HPDE6-E6E7 (cell line): ENCODE results near the gene PAQR3.

ENCODE experiments used
- DNase-seq: peaks from one replicate; pipeline ENCODE4 v3.0.0; 2011; ENCODE audit warnings: missing footprints; ENCODE audit errors: extremely low spot score

Gene PAQR3

DNA sequence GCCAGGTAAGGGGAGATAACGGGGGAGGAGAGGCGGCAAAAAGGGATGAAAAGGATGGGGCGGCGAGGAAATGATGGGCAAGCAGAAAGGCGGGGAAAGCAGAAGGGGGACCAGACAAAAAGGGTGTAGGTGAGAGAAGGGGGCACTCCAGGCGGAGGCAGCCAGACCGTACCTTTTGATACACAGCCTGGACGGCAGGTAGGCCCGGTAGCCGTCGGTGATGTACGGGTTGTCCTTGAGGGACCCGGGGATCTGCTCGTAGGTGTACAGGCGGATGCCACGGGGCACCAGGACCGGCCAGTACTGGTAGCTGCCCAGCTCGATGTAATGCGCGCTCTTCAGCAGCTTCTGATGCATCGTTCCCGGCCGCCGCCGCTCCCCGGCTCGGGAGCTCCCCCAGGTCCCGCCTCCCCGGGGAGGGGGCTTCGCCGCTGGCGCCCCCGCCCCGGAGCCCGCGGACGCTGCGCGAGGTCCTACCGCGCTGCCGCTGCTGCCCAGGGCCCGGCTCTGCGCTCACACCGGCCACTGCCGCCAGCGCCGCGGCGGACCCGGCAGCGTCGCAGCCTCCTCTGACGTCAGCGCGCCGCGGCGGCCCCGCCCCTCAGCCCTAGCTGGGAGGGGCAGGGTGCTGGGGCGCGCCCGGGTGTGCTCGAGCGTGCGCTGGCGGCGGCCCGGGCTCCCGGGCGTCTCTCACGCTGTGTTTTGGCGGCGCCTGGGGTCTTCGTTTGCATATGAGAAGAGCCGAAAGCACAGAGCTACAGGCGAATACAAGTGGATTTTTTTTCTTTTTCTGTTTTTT, at the start of gene PAQR3:
Gene PAQR3, minus strand, starts transcription at position 571 of the 799 bp plus-strand sequence. Its CDS starts 214 bp downstream, at position 357.
- peak; percentile 84 for DNase-seq

- DNase-seq: no peak
These were observed 48.4 kb upstream of the PAQR3 start for GRCh38 chr4:78987683-78988082.

GRCh38 chr4:78984593-78984992, 45.4 kb upstream of the PAQR3 start:
- no peak for DNase-seq

DNA sequence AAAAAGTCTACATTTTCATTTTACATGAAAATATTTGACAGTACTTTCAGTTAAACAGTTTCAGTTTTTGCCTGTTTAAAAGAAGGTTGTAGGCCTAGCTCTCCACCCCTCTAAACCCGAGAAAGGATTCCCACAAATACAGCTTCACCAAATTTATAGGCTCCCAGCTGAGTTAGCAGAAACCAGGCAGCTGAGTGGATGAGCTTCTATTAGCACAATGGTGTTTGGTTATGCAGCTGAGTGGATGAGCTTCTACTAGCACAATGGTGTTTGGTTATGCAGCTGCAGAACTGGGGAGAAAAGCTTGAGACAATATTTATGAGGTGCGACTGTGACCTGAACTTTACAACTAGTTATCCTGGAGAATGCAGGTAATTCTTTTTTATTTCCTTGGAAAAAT, 36.6 kb upstream of the PAQR3 start:
- no peak for DNase-seq

DNA sequence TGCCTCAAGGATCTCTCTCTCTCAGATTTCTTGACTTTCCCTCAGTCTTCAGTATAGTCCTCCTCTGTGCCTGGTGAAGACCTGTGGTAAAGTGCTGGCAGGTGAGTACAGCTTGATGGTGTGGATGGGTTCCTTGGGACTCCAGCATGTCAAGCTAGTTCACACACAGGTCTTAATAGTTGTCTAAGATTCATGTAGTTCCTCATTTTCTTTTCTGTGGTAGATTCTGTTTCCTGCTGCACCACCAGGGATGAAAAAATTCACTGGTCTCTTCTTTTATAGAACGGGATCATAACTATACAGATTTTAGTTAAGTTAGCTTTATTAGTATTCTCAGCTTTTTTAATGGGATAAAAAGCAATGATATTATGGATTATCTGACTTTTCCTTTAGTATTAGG, 32.5 kb upstream of the PAQR3 start:
- no peak for DNase-seq

DNA sequence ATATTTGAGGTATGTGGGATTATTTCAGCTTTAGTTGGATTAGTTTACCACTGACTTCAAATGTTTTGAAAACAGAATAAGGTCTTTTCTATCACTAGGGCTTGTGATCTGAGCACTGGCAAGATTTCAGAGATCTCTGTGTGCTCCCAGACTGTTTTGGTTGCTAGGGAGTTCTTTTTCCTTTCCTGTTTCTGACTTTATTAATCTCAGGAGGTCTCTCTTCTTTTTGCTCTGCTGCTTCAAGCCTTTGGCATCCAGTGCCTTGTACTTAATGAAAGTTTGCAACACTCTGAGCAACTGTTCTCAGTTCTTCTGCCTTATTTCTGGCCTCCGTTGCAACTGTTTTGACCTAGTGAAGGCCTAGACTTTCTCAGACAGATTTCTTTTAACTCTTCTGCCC, 32.1 kb upstream of the PAQR3 start:
- DNase-seq: no peak

DNA sequence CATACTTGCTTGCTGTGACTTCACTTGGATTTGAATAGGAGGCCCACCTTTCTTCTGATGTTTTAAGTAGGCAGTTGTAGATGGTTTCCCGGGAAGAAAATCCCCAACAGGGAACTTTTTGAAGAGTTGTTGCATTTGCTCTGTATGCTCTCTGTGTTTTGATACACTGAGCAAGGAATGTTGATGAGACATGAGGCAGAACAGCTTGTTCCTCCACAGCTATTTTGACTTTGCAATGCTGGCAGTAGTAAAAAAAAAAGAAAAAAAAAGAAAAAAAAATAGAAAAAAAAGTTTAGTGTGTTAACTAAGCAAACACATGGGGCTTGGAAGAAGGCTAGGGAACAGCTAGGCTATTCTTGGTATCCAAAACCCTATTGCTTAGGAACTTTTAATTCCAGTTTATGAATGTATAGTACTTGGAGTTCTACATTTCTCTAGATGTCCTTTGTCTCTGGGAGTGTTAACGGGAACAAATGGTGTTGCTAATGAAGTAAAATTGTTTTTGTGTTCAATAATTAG, 23.4 kb upstream of the PAQR3 start:
- no peak for DNase-seq

DNA sequence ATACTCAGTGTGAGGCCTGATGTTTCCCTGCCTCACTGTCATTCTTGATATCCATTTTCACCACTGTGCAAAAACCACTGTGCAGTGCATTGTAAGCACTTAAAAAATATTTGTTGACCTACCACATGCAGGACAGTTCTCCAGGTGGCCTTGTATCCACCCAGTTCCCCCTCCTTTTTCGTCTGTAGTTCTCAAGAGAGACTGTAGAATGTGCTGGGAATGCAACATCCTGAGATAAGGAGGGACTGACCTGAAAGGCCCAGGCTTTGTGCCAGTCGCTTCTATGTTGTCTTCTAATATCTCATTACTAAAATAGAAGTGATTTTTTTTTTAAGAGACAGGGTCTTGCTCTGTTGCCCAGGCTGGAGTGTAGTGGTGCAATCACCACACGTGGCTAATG, 21.7 kb upstream of the PAQR3 start:
- DNase-seq: no peak

GRCh38 chr4:78956975-78957374, 17.7 kb upstream of the PAQR3 start:
- DNase-seq: no peak

DNA sequence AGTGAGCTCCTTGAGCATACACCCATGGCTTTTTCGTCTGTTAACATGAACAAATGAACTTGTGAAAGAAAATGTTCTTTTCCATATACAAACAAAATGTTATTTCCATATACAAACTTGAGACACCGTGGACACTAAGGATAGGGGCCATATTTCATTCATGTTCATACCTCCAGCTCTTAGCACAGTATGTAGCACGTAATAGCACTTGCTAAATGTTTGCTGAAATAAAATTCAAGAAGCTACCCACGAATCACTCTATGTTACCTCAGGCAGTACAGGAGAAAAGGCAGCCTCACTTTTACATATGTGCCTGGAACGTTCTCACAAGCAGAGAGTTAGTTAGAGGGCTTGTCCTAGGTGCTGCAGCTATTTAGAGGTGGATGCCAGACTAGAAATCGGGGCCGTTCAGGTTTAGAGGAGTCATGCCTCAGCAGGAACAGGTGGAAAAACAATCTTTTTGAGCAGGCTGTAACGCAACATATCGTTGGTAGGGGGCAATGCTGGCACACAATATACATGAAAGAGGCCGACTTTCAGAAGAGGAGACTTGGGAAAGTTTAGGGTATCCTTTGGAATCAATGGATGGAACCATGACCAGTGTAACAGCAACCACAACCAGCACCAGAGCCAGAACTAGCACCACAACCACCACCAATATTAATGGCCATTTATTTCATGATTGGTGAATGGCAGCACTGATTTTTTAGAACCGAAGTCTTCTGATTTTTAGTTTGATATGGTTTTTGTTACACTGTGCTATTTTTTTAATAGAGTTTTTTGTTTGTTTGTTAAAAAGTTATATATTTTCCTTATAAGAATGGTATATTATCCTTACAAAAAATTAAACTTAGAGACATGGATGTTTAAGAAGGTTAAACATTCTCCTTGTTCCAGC, 14.8 kb upstream of the PAQR3 start:
- no peak for DNase-seq

GRCh38 chr4:78953231-78953630, 14.0 kb upstream of the PAQR3 start:
- no peak for DNase-seq

DNA sequence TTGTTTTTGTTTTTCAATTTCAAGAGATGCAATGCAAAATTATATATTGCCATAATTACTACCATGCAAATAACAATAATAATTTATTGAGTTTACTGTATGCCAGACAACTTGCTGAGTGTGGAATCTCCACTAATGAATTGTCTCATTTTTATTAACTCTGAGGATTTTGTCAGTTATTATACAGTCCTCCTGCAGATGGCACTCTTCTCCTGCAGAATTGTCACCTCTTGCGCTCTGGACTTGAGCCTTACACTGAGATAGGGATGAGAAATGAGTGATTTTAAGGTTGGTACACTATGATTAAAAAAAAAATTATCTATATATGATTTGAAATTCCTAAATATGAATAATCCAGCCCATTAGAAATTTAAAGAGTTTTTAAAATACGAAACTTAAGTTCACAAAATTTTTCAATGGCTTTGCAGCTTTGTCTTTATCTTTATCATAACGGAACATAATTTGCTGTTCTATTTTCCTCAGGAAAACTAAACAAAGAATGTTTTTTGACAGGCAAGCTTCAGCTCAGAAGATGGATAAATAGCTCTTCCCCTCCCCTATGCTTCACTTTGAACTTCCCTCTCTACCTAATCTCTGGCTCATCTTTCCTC, 12.7 kb upstream of the PAQR3 start:
- DNase-seq: peak; percentile 41

GRCh38 chr4:78949735-78950134, 10.5 kb upstream of the PAQR3 start:
- no peak for DNase-seq

DNA sequence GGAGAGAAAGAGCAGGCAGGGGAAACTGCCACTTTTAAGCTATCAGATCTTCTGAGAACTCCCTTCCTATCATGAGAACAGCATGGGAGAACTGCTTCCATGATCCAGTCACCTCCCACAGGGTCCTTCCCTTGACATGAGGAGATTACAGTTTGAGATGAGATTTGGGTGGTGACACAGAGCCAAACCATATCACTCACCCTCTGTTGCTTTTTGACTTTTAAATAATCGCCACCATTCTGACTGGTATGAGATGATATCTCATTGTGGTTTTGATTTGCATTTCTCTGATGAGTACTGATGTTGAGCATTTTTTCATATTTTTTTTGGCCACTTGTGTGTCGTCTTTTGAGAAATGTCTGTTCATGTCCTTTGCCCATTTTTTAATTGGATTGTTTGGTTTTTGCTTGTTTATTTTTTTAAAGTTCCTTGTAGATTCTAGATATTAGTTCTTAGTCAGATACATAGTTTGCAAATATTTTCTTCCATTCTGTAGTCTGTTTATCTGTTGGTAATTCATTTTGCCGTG, 6.5 kb upstream of the PAQR3 start:
- no peak for DNase-seq

DNA sequence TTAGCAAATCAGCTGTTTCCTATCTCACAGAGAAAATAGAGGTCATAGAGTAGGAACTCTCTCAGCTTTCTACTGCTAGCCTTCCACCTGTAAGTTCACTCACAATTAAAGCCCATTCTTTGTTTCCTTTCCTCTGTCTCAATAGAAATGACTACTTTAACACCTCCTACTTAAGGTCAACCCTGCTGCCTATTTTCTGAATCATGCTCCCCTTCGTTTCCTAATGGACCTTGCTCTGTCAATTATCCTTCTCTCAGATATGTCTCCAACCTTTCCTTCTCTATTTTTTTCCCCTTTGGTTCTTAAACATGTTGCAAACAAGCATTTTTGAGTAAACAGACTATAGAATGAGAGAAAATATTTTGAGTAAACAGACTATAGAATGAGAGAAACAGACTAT, 5.1 kb upstream of the PAQR3 start:
- no peak for DNase-seq

DNA sequence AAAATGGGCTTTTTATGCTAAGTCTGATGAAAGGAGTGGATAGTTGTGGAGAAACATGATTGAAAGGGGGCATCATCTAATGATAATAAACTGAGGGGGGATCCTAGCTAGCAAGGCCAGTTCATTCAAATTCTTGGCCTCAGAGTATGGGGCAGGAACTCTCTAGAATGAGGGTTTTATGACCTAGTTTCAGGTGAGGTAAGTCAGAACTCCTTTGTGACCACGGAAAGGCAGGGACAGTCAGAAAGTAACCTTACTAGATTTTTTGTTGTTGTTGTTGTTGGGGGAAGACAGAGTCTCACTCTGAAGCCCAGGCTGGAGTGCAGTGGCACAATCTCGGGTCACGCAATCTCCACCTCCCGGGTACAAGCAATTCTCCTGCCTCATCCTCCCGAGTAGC, 1.5 kb upstream of the PAQR3 start:
- no peak for DNase-seq

- DNase-seq: no peak
These were observed 400 bp upstream of the PAQR3 start for GRCh38 chr4:78939667-78940008.

DNA sequence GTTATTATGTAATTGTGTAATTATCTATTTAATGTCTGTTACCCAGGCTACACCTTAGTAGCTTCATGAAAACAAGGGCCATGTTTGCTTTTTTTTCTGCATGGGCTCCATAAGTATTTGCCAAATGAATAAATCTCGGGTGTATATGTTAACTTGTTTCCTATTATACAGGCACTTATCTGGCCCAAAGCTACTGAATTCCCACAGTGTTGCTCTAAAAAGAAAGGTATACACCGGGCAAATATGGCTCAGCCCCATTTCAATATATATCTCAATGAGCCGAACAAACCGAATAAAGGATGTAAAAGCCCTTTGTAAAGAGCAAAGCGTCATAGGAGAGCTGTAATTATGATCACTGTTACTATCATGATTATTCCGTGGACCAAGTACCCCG, 767 bp downstream of the PAQR3 start:
- DNase-seq: no peak

DNA sequence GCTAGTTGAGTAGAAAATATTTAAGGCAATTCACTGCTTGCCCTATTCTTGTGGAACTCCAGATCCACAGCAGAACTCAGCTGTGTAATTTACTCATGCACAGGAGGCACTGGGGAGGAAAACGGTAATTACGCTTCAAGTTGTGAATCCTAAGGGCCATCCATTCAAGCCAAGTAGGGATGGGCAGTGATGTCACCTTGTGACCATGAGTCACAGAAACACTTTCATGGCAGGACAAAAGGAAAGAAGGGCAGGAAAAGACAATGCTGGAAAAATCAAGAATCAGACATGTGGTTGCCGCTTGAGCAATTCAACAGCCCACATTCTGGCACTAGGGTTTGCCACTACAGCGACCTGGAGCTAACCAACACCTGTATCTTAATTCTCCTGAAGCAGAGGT, 1.4 kb downstream of the PAQR3 start:
- DNase-seq: no peak

DNA sequence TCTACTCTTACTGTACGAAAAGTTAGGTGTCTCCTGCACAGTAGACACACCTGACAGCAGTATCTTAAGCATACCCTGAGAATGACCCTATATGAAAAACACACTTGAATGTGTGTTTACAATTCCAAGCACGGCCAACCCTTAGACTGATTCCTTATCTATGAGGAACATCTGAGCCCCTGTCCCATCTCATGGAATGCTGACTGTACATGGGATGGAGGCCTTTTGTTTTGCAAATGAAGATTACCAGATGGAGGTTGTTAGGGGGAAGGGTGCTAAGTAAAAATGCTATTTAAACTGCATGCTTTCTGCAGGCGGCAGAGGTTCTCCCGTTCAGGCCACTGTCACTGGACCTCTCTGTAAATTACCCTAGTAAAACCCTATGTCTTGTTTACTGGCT, 2.2 kb downstream of the PAQR3 start:
- no peak for DNase-seq

DNA sequence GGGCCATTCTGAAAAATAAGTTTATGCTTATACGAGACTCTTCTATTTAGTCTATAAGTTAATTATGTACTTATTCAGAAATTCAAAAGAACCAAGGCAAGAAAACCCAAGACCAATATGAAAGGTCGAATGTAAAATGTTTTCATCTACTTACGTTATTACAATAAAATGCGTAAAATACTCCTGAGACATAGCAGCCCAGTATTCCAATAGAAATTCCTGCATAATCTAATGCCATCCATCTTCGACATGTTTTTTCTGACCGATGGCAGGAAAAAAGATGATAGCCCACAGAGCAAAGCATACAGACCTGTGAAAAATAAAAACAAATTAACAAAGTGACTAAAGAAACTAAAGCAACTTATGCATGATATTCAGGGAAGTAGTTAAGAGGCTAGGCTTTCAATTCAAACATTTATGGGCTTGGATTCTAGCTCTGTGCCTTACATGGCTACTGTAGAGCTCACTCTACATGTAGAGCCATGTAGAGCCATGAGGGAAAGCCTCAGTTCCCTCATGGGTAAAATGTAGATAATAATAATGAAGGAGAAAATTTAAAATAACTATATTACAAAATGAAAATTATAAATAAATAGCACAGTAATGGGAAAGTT, 9.1 kb downstream of the PAQR3 start:
- no peak for DNase-seq

GRCh38 chr4:78928835-78929234, 10.4 kb downstream of the PAQR3 start:
- DNase-seq: no peak
